ENCODE results near the gene SLC35B3. TPM values are rescaled to one million over a fixed set of nuclear protein-coding genes. Genes with fewer than 3 reads are reported as not detected.

The SLC35B3 gene
- total RNA-seq, 1 experiment from 2014 or later: 22.0 TPM

DNA sequence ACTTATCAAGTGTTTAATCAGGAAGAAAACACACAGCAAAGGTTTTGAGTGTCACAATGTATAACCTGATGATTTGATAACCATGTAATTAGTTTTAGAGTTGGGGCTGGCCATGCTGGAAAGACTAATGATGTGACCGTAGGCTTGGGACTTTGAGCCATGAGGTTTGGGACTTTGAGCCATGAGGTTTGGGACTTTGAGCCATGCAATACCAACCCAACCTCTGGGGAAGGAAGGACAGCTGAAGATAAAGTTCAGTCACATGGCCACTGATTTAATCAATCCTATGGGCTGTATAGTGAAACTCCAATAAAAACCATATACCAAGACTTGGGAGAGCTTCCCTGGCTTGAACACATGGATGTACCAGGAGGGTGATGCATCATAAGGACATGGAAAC lies 32.8 kb downstream of the SLC35B3 start:
- no peaks in the 10 kb centered on the region for H3K4me1 Mint-ChIP-seq (ENCODE audit: insufficient read depth, unreplicated experiment)
- H3K36me3 Mint-ChIP-seq (ENCODE audit: insufficient read depth, unreplicated experiment): no peaks in the 10 kb centered on the region
- intact Hi-C loops (cut with micrococcal nuclease): no loop called here
- BruUV-seq (replicated peaks): no TSS peak
- no peak overlapping the region for H3K4me3 Mint-ChIP-seq (ENCODE audit: unreplicated experiment)
- no peak for DNase-seq (ENCODE audit: unreplicated experiment)
- H3K9me3 Mint-ChIP-seq (ENCODE audit: unreplicated experiment): no peaks in the 10 kb centered on the region
- CTCF ChIA-PET: interaction anchor here (1.1 kb wide), 1 partner anchor 20 kb away, joined by 3 read pairs; no protein-coding TSS in a partner anchor
- H3K27ac Mint-ChIP-seq (ENCODE audit: low read depth, unreplicated experiment): no peak overlapping the region
- H3K27me3 Mint-ChIP-seq (ENCODE audit: insufficient read depth, unreplicated experiment): no peaks in the 10 kb centered on the region
- POLR2A ChIA-PET: no interaction called here
- TF ChIP-seq, protein P1, sequence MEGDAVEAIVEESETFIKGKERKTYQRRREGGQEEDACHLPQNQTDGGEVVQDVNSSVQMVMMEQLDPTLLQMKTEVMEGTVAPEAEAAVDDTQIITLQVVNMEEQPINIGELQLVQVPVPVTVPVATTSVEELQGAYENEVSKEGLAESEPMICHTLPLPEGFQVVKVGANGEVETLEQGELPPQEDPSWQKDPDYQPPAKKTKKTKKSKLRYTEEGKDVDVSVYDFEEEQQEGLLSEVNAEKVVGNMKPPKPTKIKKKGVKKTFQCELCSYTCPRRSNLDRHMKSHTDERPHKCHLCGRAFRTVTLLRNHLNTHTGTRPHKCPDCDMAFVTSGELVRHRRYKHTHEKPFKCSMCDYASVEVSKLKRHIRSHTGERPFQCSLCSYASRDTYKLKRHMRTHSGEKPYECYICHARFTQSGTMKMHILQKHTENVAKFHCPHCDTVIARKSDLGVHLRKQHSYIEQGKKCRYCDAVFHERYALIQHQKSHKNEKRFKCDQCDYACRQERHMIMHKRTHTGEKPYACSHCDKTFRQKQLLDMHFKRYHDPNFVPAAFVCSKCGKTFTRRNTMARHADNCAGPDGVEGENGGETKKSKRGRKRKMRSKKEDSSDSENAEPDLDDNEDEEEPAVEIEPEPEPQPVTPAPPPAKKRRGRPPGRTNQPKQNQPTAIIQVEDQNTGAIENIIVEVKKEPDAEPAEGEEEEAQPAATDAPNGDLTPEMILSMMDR (IDR thresholded peaks at IDR 0.05; ENCODE audit: unreplicated experiment): no peak

DNA sequence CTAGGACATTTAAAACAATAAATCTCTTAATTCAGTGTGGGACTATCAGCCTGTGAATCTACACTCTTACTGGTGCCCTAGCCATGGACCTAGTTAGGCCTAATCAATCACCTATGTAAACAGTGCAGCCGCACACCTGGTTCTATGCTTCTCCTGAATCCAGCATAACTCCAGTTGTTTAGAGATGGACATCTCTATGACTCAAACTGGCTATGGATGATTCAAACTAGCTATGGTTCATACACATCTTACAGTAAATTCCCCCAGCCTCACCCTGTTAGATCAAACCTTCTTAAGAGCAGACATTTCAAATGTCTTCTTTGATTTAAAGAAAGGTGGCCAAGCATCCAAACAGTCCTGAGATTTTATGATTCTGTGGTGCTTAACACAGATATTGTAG lies 34.7 kb downstream of the SLC35B3 start:
- no peak for DNase-seq (ENCODE audit: unreplicated experiment)
- TF ChIP-seq, protein P1 (IDR thresholded peaks at IDR 0.05; ENCODE audit: unreplicated experiment): no peak
- CTCF ChIA-PET: interaction anchor here (0.6 kb wide), 1 partner anchor 270 kb away, joined by 4 read pairs; no protein-coding TSS in a partner anchor
- Mint-ChIP-seq H3K9me3 (ENCODE audit: unreplicated experiment) (no peaks in the 10 kb centered on the region), H3K4me3 (ENCODE audit: unreplicated experiment) (no peak overlapping the region), H3K36me3 (ENCODE audit: insufficient read depth, unreplicated experiment) (no peaks in the 10 kb centered on the region), H3K4me1 (ENCODE audit: insufficient read depth, unreplicated experiment) (no peaks in the 10 kb centered on the region), H3K27me3 (ENCODE audit: insufficient read depth, unreplicated experiment) (no peaks in the 10 kb centered on the region), H3K27ac (ENCODE audit: low read depth, unreplicated experiment) (no peak overlapping the region)
- no TSS peak for BruUV-seq (replicated peaks)
- intact Hi-C loops (cut with micrococcal nuclease): no loop called here
- POLR2A ChIA-PET: no interaction called here

DNA sequence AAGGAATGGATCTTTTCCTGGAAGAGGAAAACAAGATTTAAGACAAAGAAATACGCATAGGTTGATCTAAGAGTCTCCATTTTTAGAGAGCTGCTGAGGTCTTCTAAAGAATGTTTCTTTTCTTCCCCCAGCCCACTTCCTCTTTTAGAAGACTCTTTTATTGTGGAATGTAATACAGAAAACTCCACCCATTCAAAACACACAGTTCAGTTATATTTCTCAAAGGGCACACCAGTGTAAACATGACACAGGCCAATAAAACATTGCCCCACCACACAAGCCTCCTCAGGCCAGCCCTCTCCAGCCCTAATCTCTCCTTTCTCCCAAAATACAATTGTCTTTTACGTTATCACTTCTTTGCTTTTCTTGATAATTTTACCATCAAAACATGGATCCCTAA lies 42.8 kb downstream of the SLC35B3 start:
- DNase-seq (ENCODE audit: unreplicated experiment): no peak
- no peaks in the 10 kb centered on the region for H3K27me3 Mint-ChIP-seq (ENCODE audit: insufficient read depth, unreplicated experiment)
- BruUV-seq (replicated peaks): no TSS peak
- TF ChIP-seq, protein P1 (IDR thresholded peaks at IDR 0.05; ENCODE audit: unreplicated experiment): no peak
- POLR2A ChIA-PET: no interaction called here
- H3K9me3 Mint-ChIP-seq (ENCODE audit: unreplicated experiment): no peaks in the 10 kb centered on the region
- no peak overlapping the region for H3K27ac Mint-ChIP-seq (ENCODE audit: low read depth, unreplicated experiment)
- no peaks in the 10 kb centered on the region for H3K4me1 Mint-ChIP-seq (ENCODE audit: insufficient read depth, unreplicated experiment)
- H3K4me3 Mint-ChIP-seq (ENCODE audit: unreplicated experiment): no peak overlapping the region
- CTCF ChIA-PET: no interaction called here
- intact Hi-C loops (cut with micrococcal nuclease): no loop called here
- no peaks in the 10 kb centered on the region for H3K36me3 Mint-ChIP-seq (ENCODE audit: insufficient read depth, unreplicated experiment)

DNA sequence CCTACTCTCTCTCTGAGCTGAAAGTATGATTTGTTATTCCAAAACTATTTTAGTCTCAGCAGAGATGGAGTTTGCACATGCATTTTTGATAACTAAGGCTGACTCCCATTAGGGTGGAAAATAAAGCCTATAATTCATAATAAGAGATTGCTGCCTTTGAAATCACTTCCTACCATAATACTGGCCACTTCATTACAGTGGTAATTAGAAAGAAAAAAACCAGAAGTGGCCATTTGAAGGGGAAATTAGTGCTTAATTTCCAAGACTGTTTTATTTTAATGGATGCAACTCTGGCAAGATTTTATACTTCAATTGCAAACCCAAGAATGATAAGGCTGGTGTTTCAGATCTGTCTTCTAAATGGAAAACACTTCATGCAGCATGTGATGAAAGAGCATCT lies 43.4 kb downstream of the SLC35B3 start:
- TF ChIP-seq, protein P1 (IDR thresholded peaks at IDR 0.05; ENCODE audit: unreplicated experiment): no peak
- no peak for DNase-seq (ENCODE audit: unreplicated experiment)
- no peaks in the 10 kb centered on the region for H3K4me1 Mint-ChIP-seq (ENCODE audit: insufficient read depth, unreplicated experiment)
- no peak overlapping the region for H3K27ac Mint-ChIP-seq (ENCODE audit: low read depth, unreplicated experiment)
- no peaks in the 10 kb centered on the region for H3K36me3 Mint-ChIP-seq (ENCODE audit: insufficient read depth, unreplicated experiment)
- POLR2A ChIA-PET: no interaction called here
- CTCF ChIA-PET: no interaction called here
- no TSS peak for BruUV-seq (replicated peaks)
- H3K4me3 Mint-ChIP-seq (ENCODE audit: unreplicated experiment): no peak overlapping the region
- intact Hi-C loops (cut with micrococcal nuclease): no loop called here
- no peaks in the 10 kb centered on the region for H3K27me3 Mint-ChIP-seq (ENCODE audit: insufficient read depth, unreplicated experiment)
- H3K9me3 Mint-ChIP-seq (ENCODE audit: unreplicated experiment): no peaks in the 10 kb centered on the region

All from MCF 10A (cell line).